H1 (cell line): Measurements from ENCODE around the gene POGLUT2. TPM values are rescaled to one million over a fixed set of nuclear protein-coding genes. Genes with fewer than 3 reads are reported as not detected.

Experiments
- BRCA1 ChIP-seq: IDR thresholded peaks from 2 replicates; pipeline ENCODE4 v1.6.1; 2012; ENCODE audit warnings: low read depth, low read length, improper control_type of control experiment
- CBX5 ChIP-seq: fragments of 300-800, 300-1000 bp; sonication (generic); IDR thresholded peaks from 2 replicates; pipeline ENCODE4 v1.7.1; 2016; ENCODE audit warnings: antibody characterized with exemption, low read length, low read depth
- CHD1 ChIP-seq: IDR thresholded peaks from 2 replicates; pipeline ENCODE4 v1.6.1; 2012; ENCODE audit warnings: low read depth, low read length, improper control_type of control experiment
- GTF2F1 ChIP-seq: IDR thresholded peaks from 2 replicates; pipeline ENCODE4 v1.6.1; 2012; ENCODE audit warnings: low read depth, low read length, improper control_type of control experiment, borderline replicate concordance
- HDAC2 ChIP-seq, 2 experiments: fragments of 300-600 bp in 1 of 2; sonication (generic) in 1 of 2; IDR thresholded peaks; 2 replicates each; pipeline ENCODE4 v1.6.1; 2011 to 2012; ENCODE audit warnings: low read depth in 2 of 2, low read length in 2 of 2, mild to moderate bottlenecking in 2 of 2, moderate library complexity in 2 of 2, borderline replicate concordance in 1 of 2, inconsistent platforms in 1 of 2
- POLR2A ChIP-seq, 2 experiments: IDR thresholded peaks; 1 replicate in 1 of 2; 2 replicates in 1 of 2; pipeline ENCODE4 v1.6.1; 2011; ENCODE audit warnings: low read depth in 2 of 2, low read length in 2 of 2, mild to moderate bottlenecking in 2 of 2; ENCODE audit errors: control extremely low read depth in 1 of 2
- SP4 ChIP-seq: IDR thresholded peaks from 2 replicates; pipeline ENCODE4 v1.6.1; 2012; ENCODE audit warnings: low read length, inconsistent platforms
- polyA plus RNA-seq, 7 experiments: library from polyadenylated mRNA; depleted of rRNA in 3 of 7; stranded (reverse) in 5 of 7; unstranded in 2 of 7; fragments of >200 nt in 5 of 7; fragments of 200-250 nt in 2 of 7; gene quantifications; 1 replicate in 5 of 7; 2 replicates in 1 of 7; 4 replicates in 1 of 7; pipeline versions ENCODE4 v1.2.1 to v1.2.3, GENCODE V29; 2011 to 2013; ENCODE audit warnings: missing spikeins in 2 of 7, mixed read lengths in 2 of 7
- total RNA-seq: library from RNA; stranded (reverse); fragmentation: NEBNext Ultra II Directional; extraction: Animal tissue kit (Norgen Biotek cat#: 25700); gene quantifications from 2 replicates; pipeline ENCODE4 v1.2.1, GENCODE V29; 2021
- TF ChIP-seq, protein P1 (sequence below): fragments of 300-600 bp; sonication (generic); IDR thresholded peaks from 2 replicates; pipeline ENCODE4 v1.7.1; 2012; ENCODE audit warnings: low read length, moderate library complexity, mild to moderate bottlenecking, inconsistent platforms; ENCODE audit not compliant: insufficient replicate concordance

POGLUT2 gene
- total and polyA plus RNA-seq, 2 of the 8 experiments (the other 6 are each of a cell fraction or from before 2014, with no cell fraction given), result 9.9 to 22.3 TPM

DNA sequence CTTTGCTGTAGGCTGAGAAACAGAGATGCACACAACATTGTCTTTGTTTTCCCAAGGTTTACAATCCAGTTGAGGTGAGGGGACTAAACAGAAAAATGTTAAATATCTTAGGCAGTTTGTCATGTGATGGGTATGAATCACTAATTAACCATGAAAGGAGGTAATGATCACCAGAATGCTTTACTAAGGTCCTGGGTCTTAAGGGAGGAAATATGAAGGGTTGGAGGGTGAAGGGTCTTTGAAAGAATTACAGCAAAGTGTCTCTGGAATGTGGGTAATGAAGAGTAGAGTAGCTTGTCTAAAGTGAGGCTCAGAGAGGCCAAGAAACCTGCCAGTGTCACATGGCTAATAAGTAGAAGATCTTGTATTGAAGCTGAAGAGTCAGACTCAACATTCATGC, 19.1 kb upstream of the POGLUT2 start (continued):
- TF ChIP-seq, protein P1, sequence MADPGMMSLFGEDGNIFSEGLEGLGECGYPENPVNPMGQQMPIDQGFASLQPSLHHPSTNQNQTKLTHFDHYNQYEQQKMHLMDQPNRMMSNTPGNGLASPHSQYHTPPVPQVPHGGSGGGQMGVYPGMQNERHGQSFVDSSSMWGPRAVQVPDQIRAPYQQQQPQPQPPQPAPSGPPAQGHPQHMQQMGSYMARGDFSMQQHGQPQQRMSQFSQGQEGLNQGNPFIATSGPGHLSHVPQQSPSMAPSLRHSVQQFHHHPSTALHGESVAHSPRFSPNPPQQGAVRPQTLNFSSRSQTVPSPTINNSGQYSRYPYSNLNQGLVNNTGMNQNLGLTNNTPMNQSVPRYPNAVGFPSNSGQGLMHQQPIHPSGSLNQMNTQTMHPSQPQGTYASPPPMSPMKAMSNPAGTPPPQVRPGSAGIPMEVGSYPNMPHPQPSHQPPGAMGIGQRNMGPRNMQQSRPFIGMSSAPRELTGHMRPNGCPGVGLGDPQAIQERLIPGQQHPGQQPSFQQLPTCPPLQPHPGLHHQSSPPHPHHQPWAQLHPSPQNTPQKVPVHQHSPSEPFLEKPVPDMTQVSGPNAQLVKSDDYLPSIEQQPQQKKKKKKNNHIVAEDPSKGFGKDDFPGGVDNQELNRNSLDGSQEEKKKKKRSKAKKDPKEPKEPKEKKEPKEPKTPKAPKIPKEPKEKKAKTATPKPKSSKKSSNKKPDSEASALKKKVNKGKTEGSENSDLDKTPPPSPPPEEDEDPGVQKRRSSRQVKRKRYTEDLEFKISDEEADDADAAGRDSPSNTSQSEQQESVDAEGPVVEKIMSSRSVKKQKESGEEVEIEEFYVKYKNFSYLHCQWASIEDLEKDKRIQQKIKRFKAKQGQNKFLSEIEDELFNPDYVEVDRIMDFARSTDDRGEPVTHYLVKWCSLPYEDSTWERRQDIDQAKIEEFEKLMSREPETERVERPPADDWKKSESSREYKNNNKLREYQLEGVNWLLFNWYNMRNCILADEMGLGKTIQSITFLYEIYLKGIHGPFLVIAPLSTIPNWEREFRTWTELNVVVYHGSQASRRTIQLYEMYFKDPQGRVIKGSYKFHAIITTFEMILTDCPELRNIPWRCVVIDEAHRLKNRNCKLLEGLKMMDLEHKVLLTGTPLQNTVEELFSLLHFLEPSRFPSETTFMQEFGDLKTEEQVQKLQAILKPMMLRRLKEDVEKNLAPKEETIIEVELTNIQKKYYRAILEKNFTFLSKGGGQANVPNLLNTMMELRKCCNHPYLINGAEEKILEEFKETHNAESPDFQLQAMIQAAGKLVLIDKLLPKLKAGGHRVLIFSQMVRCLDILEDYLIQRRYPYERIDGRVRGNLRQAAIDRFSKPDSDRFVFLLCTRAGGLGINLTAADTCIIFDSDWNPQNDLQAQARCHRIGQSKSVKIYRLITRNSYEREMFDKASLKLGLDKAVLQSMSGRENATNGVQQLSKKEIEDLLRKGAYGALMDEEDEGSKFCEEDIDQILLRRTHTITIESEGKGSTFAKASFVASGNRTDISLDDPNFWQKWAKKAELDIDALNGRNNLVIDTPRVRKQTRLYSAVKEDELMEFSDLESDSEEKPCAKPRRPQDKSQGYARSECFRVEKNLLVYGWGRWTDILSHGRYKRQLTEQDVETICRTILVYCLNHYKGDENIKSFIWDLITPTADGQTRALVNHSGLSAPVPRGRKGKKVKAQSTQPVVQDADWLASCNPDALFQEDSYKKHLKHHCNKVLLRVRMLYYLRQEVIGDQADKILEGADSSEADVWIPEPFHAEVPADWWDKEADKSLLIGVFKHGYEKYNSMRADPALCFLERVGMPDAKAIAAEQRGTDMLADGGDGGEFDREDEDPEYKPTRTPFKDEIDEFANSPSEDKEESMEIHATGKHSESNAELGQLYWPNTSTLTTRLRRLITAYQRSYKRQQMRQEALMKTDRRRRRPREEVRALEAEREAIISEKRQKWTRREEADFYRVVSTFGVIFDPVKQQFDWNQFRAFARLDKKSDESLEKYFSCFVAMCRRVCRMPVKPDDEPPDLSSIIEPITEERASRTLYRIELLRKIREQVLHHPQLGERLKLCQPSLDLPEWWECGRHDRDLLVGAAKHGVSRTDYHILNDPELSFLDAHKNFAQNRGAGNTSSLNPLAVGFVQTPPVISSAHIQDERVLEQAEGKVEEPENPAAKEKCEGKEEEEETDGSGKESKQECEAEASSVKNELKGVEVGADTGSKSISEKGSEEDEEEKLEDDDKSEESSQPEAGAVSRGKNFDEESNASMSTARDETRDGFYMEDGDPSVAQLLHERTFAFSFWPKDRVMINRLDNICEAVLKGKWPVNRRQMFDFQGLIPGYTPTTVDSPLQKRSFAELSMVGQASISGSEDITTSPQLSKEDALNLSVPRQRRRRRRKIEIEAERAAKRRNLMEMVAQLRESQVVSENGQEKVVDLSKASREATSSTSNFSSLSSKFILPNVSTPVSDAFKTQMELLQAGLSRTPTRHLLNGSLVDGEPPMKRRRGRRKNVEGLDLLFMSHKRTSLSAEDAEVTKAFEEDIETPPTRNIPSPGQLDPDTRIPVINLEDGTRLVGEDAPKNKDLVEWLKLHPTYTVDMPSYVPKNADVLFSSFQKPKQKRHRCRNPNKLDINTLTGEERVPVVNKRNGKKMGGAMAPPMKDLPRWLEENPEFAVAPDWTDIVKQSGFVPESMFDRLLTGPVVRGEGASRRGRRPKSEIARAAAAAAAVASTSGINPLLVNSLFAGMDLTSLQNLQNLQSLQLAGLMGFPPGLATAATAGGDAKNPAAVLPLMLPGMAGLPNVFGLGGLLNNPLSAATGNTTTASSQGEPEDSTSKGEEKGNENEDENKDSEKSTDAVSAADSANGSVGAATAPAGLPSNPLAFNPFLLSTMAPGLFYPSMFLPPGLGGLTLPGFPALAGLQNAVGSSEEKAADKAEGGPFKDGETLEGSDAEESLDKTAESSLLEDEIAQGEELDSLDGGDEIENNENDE, result no peak
- TF ChIP-seq CBX5 (no peak), CHD1 (no peak), SP4 (no peak), BRCA1 (no peak), POLR2A (IDR thresholded peaks at IDR 0.05; ENCODE audit: control extremely low read depth in 1 of 2, low read depth in 2 of 2, low read length in 2 of 2) (no peak), GTF2F1 (no peak), HDAC2 (IDR thresholded peaks at IDR 0.05; ENCODE audit: borderline replicate concordance in 1 of 2, low read depth in 2 of 2, low read length in 2 of 2) (no peak)
